T-cell (primary cell): ENCODE data around the gene AVEN. TPM values are rescaled to one million over a fixed set of nuclear protein-coding genes. Genes with fewer than 3 reads are reported as not detected.
A peak's percentile ranks its signal among the peaks of the same experiment; 100 is the strongest.

Experiments used
- ATAC-seq, 4 experiments: fragments of 200-7000 bp in 3 of 4; fragments of 150-1000 bp in 1 of 4; cut with Tn5 transposase; replicated peaks in 1 of 4; 1 replicate in 3 of 4; 2 replicates in 1 of 4; pipeline ENCODE4 v1.10.0; 2021; ENCODE audit warnings: moderate library complexity in 3 of 4, mild to moderate bottlenecking in 2 of 4, moderate number of reproducible peaks in 1 of 4
- CTCF ChIA-PET, 2 donors: fragments of 300-600 bp; sonication (Branson Sonifier 250); formaldehyde crosslinking; loops; one replicate each; lab custom pipeline; 2022; ENCODE audit warnings: antibody characterized with exemption in 2 of 2; lab: Charles Lee
- POLR2A ChIA-PET, 2 donors: fragments of 300-600 bp; sonication (Branson Sonifier 250); formaldehyde crosslinking; loops; one replicate each; lab custom pipeline; 2022; ENCODE audit warnings: antibody characterized with exemption in 2 of 2; lab: Charles Lee
- DNase-seq, 35 experiments: peaks; one replicate each; pipeline versions ENCODE4 v3.0.0 to v3.0.0-alpha.2; 2013 to 2023
- H3K27ac ChIP-seq: one replicate; pipeline ENCODE4 v1.5.1; 2013; ENCODE audit warnings: low read length
- H3K27me3 ChIP-seq, 2 experiments: replicated peaks in 1 of 2; 1 replicate in 1 of 2; 2 replicates in 1 of 2; pipeline versions ENCODE4 v1.6.1 to v1.7.0; 2013; ENCODE audit warnings: low read length in 1 of 2, mixed read lengths in 1 of 2; ENCODE audit not compliant: control insufficient read depth in 2 of 2, insufficient read depth in 2 of 2; ENCODE audit errors: extremely low read depth in 1 of 2
- H3K36me3 ChIP-seq, 2 donors: 1 replicate in 1 of 2; 2 replicates in 1 of 2; pipeline versions ENCODE4 v1.6.1 to v1.7.0; 2013; ENCODE audit warnings: low read length in 1 of 2; ENCODE audit not compliant: control insufficient read depth in 2 of 2, insufficient read depth in 1 of 2; ENCODE audit errors: extremely low read depth in 1 of 2
- H3K4me1 ChIP-seq, 2 experiments: 1 replicate in 1 of 2; 2 replicates in 1 of 2; pipeline versions ENCODE4 v1.6.1 to v1.7.0; 2013; ENCODE audit warnings: low read length in 2 of 2, mixed read lengths in 1 of 2; ENCODE audit not compliant: insufficient read depth in 2 of 2, control insufficient read depth in 1 of 2; ENCODE audit errors: extremely low read depth in 1 of 2
- H3K4me3 ChIP-seq, 2 donors: 1 replicate in 1 of 2; 2 replicates in 1 of 2; pipeline versions ENCODE4 v1.5.1 to v1.7.0; 2013; ENCODE audit warnings: mild to moderate bottlenecking in 2 of 2, low read length in 1 of 2, moderate library complexity in 1 of 2; ENCODE audit not compliant: control insufficient read depth in 1 of 2; ENCODE audit errors: extremely low read depth in 1 of 2
- H3K9me3 ChIP-seq: 2 replicates; pipeline ENCODE4 v1.7.0; 2013
- H3K27ac Mint-ChIP-seq, 2 donors: one replicate each; pipeline ENCODE4 v1.8.0; 2020 to 2021; ENCODE audit warnings: mild to moderate bottlenecking in 2 of 2, mixed read lengths in 2 of 2
- H3K27me3 Mint-ChIP-seq, 2 donors: one replicate each; pipeline ENCODE4 v1.8.0; 2021 to 2022; ENCODE audit warnings: mixed read lengths in 2 of 2
- H3K36me3 Mint-ChIP-seq: one replicate; pipeline ENCODE4 v1.8.0; 2021; ENCODE audit warnings: mixed read lengths
- H3K4me1 Mint-ChIP-seq, 3 donors: one replicate each; pipeline ENCODE4 v1.8.0; 2020 to 2022; ENCODE audit warnings: mixed read lengths in 3 of 3, mild to moderate bottlenecking in 1 of 3
- H3K4me3 Mint-ChIP-seq, 3 donors: one replicate each; pipeline ENCODE4 v1.8.0; 2020 to 2022; ENCODE audit warnings: mild to moderate bottlenecking in 3 of 3, mixed read lengths in 3 of 3, moderate library complexity in 3 of 3
- H3K9me3 Mint-ChIP-seq, 3 donors: one replicate each; pipeline ENCODE4 v1.8.0; 2020 to 2022; ENCODE audit warnings: mixed read lengths in 3 of 3
- WGBS: methylation state at CpG from one replicate; pipeline ENCODE4 v1.1.5; 2013; ENCODE audit warnings: missing lambda C conversion rate; ENCODE audit not compliant: insufficient coverage; 5-methylcytosine and 5-hydroxymethylcytosine counted together
- total RNA-seq, 35 experiments: library from RNA in 6 of 35; stranded (reverse) in 6 of 35; fragments of 120-200 nt in 1 of 35; gene quantifications; one replicate each; pipeline versions ENCODE4 v1.2.1 to v1.2.4 and lab custom pipeline; 2013 to 2026

Gene AVEN
- total RNA-seq, 5 donors from 2014 or later (not counting 1 experiment from before 2014, with no cell fraction given) = 7.9 to 10.0 (median 9.7) TPM

DNA sequence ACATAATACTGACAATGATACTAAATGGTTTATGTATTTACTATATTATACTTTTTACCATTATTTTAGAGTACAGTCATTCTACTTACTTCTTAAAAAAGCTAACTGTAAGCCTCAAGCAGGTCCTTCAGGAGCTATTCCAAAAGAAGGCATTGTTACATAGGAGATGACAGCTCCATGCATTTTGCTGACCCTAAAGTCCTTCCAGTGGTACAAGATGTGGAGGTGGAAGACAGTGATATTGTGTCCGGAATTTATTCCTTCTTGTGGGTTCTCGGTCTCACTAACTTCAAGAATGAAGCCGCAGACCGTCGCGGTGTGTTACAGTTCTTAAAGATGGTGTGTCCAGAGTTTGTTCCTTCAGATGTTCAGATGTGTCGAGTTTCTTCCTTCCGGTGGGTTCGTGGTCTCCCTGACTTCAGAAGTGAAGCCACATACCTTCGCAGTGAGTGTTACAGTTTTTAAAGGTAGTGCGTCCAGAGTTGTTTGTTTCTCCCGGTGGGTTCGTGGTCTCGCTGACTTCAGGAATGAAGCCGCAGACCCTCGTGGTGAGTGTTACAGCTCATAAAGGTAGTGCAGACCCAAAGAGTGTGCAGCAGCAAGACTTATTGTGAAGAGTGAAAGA, 20.9 kb downstream of the AVEN start:
- H3K36me3 Mint-ChIP-seq = no peaks in the 10 kb centered on the region
- H3K4me1 Mint-ChIP-seq = peaks cover 10 to 13% (median 12%) of the 10 kb centered on the region in 3 donors
- Histone ChIP-seq H3K9me3 (no peaks in the 10 kb centered on the region), H3K27me3 (no peaks in the 10 kb centered on the region), H3K27ac (no peak overlapping the region), H3K4me3 (no peak overlapping the region), H3K36me3 (no peaks in the 10 kb centered on the region), H3K4me1 (peaks cover 0 to 6% of the 10 kb centered on the region in 2 experiments)
- CTCF ChIA-PET = interaction anchor here in 1 of 2 donors (0.6 kb wide), 1 partner anchor 13 kb away, joined by 3 read pairs; no protein-coding TSS in a partner anchor
- DNase-seq (peak in 32 of 35 experiments; percentile 1 to 75 (median 32)), ATAC-seq (peak; percentile 36 to 81 (median 40))
- WGBS = 18% methylated on average over 14 of the region's 16 CpGs
- peak overlapping the region; percentile 48 to 69 (median 63) for H3K4me3 Mint-ChIP-seq
- POLR2A ChIA-PET = interaction anchor here in 1 of 2 donors (0.6 kb wide), 1 partner anchor 166 kb away, joined by 3 read pairs; no protein-coding TSS in a partner anchor
- no peaks in the 10 kb centered on the region for H3K9me3 Mint-ChIP-seq
- H3K27ac Mint-ChIP-seq = peak overlapping the region; percentile 49 to 50
- no peaks in the 10 kb centered on the region for H3K27me3 Mint-ChIP-seq

DNA sequence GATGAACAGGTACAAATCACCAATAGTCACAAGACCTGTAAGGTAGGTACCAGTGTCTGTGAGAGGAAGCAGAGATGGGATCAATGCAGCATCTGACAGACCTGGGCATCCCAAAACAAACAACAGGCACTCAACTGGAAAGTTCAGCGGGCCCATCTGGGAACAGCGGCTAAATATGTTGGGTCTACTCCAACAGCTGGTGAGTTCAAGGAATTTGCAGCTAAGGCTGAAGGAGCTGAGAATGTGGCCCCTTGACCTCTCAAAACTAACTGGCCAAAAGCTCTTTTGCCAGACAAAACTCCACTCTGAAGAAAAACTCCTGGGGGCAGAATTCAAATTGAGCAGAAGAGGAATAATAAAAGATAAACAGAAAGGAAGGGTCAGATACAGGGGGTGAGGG, 24.4 kb downstream of the AVEN start:
- POLR2A ChIA-PET = no interaction called here

DNA sequence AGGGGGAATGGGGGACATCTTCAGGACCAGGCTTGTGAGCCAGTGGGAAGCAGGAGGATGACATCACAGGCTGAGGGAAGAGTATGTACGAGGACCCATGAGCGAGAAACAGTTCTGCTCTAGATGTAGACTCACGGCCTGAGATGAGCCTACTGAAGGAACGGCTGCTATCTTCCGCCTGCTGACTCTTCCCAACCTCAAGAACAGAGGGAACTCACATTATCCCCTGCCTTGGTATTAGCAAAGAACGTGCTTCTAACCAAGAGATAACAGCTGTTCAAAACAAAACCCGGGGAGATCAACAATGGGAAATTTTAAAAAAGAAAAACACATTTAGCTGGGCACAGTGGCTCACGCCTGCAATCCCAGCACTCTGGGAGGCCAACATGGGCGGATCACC, 25.3 kb downstream of the AVEN start:
- no peaks in the 10 kb centered on the region for H3K9me3 ChIP-seq
- peaks cover 0 to 6% of the 10 kb centered on the region in 2 experiments for H3K4me1 ChIP-seq
- no peak overlapping the region for H3K27ac Mint-ChIP-seq
- H3K4me1 Mint-ChIP-seq = peaks cover 9 to 12% (median 10%) of the 10 kb centered on the region in 3 donors
- ChIA-PET POLR2A (no interaction called here), CTCF (no interaction called here)
- DNase-seq = no peak
- no peaks in the 10 kb centered on the region for H3K9me3 Mint-ChIP-seq
- no peaks in the 10 kb centered on the region for H3K27me3 ChIP-seq
- H3K36me3 ChIP-seq = no peaks in the 10 kb centered on the region
- H3K4me3 ChIP-seq = no peak overlapping the region
- H3K27me3 Mint-ChIP-seq = no peaks in the 10 kb centered on the region
- no peak overlapping the region for H3K27ac ChIP-seq
- no peak overlapping the region for H3K4me3 Mint-ChIP-seq
- 94% methylated on average over 6 of the region's 9 CpGs for WGBS
- no peaks in the 10 kb centered on the region for H3K36me3 Mint-ChIP-seq
- no peak for ATAC-seq

More for the DNA sequence above, 24.4 kb downstream of the AVEN start:
- no CpG with 5 or more reads among the region's 2 CpGs for WGBS
- Mint-ChIP-seq H3K27ac (no peak overlapping the region), H3K4me1 (peaks cover 10 to 13% (median 12%) of the 10 kb centered on the region in 3 donors), H3K36me3 (no peaks in the 10 kb centered on the region), H3K4me3 (no peak overlapping the region), H3K9me3 (no peaks in the 10 kb centered on the region), H3K27me3 (no peaks in the 10 kb centered on the region)
- Histone ChIP-seq H3K4me1 (peaks cover 0 to 6% of the 10 kb centered on the region in 2 experiments), H3K27ac (no peak overlapping the region), H3K36me3 (no peaks in the 10 kb centered on the region), H3K27me3 (no peaks in the 10 kb centered on the region), H3K4me3 (no peak overlapping the region), H3K9me3 (no peaks in the 10 kb centered on the region)
- DNase-seq (no peak), ATAC-seq (no peak)
- CTCF ChIA-PET = no interaction called here

DNA sequence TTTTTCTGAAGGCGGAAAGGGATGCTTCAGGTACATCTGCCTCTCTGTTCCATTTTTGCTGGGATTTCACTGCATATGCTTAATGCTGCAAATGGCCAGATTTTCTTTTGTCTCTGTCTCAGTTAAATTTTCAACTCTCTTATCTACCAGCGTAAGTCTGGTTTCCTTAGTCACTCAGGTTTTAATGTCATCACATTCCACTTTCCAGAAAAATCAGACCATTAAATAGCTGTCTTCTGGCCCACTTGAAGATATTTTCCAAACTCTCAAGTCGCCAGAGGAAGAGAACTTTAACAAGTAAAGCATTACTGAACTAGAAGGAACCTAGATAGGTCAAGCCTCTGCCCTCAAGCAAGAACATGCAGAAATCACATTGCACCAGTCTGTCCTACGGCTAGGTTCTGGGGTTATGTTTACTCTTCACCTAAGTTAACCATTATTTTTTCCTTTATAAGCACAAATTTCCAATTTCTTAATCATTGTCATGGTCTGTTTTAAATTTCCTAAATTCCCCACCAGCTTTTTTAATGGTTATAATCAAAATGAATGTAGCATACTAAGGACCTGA, 26.5 kb downstream of the AVEN start:
- Histone ChIP-seq H3K36me3 (no peaks in the 10 kb centered on the region), H3K27ac (no peak overlapping the region), H3K27me3 (no peaks in the 10 kb centered on the region), H3K9me3 (no peaks in the 10 kb centered on the region), H3K4me3 (no peak overlapping the region), H3K4me1 (no peaks in the 10 kb centered on the region)
- Mint-ChIP-seq H3K9me3 (no peaks in the 10 kb centered on the region), H3K4me3 (no peak overlapping the region), H3K4me1 (peaks cover 0 to 3% (median 2%) of the 10 kb centered on the region in 3 donors), H3K36me3 (no peaks in the 10 kb centered on the region), H3K27ac (no peak overlapping the region), H3K27me3 (no peaks in the 10 kb centered on the region)
- 89% methylated on average over 3 of the region's 4 CpGs for WGBS
- ChIA-PET POLR2A (no interaction called here), CTCF (no interaction called here)
- ATAC-seq (no peak), DNase-seq (no peak)

DNA sequence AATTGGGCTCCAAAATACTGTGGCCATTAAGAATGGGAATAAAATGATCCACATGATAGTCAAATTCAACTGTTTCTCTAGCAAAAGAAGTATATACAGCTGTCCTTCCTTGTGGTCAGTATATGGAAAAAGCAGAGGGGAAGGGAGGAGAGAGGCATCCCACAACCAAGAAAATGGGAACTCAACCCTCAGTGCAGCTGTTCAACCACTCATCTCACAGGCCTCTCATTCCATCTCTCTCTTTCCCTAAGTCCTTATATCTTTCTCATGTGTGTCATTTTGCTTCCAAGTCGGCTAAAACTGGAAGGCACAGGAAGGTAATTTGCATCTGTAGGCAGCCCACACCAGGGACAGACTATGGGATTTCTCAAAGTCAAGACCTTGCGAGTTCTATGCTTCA, 27.5 kb downstream of the AVEN start:
- CTCF ChIA-PET = no interaction called here
- Mint-ChIP-seq H3K9me3 (no peaks in the 10 kb centered on the region), H3K36me3 (no peaks in the 10 kb centered on the region), H3K4me1 (no peaks in the 10 kb centered on the region), H3K27me3 (no peaks in the 10 kb centered on the region), H3K27ac (no peak overlapping the region), H3K4me3 (no peak overlapping the region)
- Histone ChIP-seq H3K36me3 (no peaks in the 10 kb centered on the region), H3K27ac (no peak overlapping the region), H3K4me3 (no peak overlapping the region), H3K9me3 (no peaks in the 10 kb centered on the region), H3K27me3 (no peaks in the 10 kb centered on the region), H3K4me1 (no peaks in the 10 kb centered on the region)
- POLR2A ChIA-PET = no interaction called here
- 100% methylated on average over 1 of the region's 2 CpGs for WGBS
- ATAC-seq (no peak), DNase-seq (no peak)

DNA sequence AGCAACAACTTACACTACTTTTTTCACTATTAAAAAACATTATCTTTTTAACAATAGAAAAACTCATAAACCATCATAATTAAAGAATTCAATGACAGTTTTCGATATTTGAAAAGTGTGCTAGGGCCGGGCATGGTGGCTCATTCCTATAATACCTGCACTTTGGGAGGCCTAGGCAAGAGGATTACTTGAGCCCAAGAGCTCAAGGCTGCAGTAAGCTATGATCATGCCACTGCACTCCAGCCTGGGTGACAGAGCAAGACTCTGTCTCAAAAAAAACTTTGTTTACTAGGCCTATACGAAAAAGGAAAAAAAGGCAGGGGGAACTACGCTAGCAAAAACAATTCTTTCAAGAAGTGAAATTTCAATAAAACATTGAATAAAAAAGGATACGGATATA, 28.1 kb downstream of the AVEN start:
- no peaks in the 10 kb centered on the region for H3K27me3 ChIP-seq
- H3K36me3 Mint-ChIP-seq = no peaks in the 10 kb centered on the region
- ATAC-seq (no peak), DNase-seq (no peak)
- no peaks in the 10 kb centered on the region for H3K27me3 Mint-ChIP-seq
- no peak overlapping the region for H3K4me3 ChIP-seq
- POLR2A ChIA-PET = no interaction called here
- H3K4me1 ChIP-seq = no peaks in the 10 kb centered on the region
- WGBS = 36% methylated on average over 1 of the region's 5 CpGs
- H3K27ac ChIP-seq = no peak overlapping the region
- H3K9me3 ChIP-seq = no peaks in the 10 kb centered on the region
- no peaks in the 10 kb centered on the region for H3K36me3 ChIP-seq
- no peak overlapping the region for H3K27ac Mint-ChIP-seq
- no peaks in the 10 kb centered on the region for H3K4me1 Mint-ChIP-seq
- H3K4me3 Mint-ChIP-seq = no peak overlapping the region
- CTCF ChIA-PET = no interaction called here
- no peaks in the 10 kb centered on the region for H3K9me3 Mint-ChIP-seq
